Karpas-422 (cell line): ENCODE results near the gene ZBTB32. TPM values are rescaled to one million over a fixed set of nuclear protein-coding genes. Genes with fewer than 3 reads are reported as not detected.

Experiments used
- DNase-seq: peaks from one replicate; pipeline ENCODE4 v3.0.0-alpha.2; 2015
- H2AFZ ChIP-seq: fragments of 200-600 bp; sonication (generic); 2 replicates; pipeline ENCODE4 v1.6.1; 2014; ENCODE audit warnings: antibody characterized with exemption, low read length, mixed read lengths
- H3K27ac ChIP-seq: fragments of 200-600 bp; sonication (generic); 2 replicates; pipeline ENCODE4 v1.5.1; 2014; ENCODE audit warnings: mild to moderate bottlenecking, low read length, moderate library complexity
- H3K27me3 ChIP-seq: fragments of 200-600 bp; sonication (generic); 2 replicates; pipeline ENCODE4 v1.6.1; 2014; ENCODE audit warnings: low read length, mixed read lengths
- H3K36me3 ChIP-seq: fragments of 200-600 bp; sonication (generic); 2 replicates; pipeline ENCODE4 v1.6.1; 2014; ENCODE audit warnings: low read length, mixed read lengths; ENCODE audit not compliant: insufficient read depth
- H3K4me1 ChIP-seq: fragments of 200-600 bp; sonication (generic); 2 replicates; pipeline ENCODE4 v1.6.1; 2014; ENCODE audit warnings: mild to moderate bottlenecking, low read length, mixed read lengths
- H3K4me2 ChIP-seq: fragments of 200-600 bp; sonication (generic); 2 replicates; pipeline ENCODE4 v1.6.1; 2014; ENCODE audit warnings: low read length, low read depth, mild to moderate bottlenecking; ENCODE audit not compliant: poor library complexity, severe bottlenecking
- H3K4me3 ChIP-seq: fragments of 200-600 bp; sonication (generic); 2 replicates; pipeline ENCODE4 v1.5.1; 2014; ENCODE audit warnings: mild to moderate bottlenecking, antibody characterized with exemption, low read length, mixed read lengths
- H3K79me2 ChIP-seq: fragments of 200-600 bp; sonication (generic); 2 replicates; pipeline ENCODE4 v1.6.1; 2014; ENCODE audit warnings: mild to moderate bottlenecking, low read length, mixed read lengths
- H3K9ac ChIP-seq: fragments of 200-600 bp; sonication (generic); 2 replicates; pipeline ENCODE4 v1.6.0; 2014; ENCODE audit warnings: low read length
- H3K9me2 ChIP-seq: fragments of 200-600 bp; sonication (generic), shearing (Covaris generic); replicated peaks from 2 replicates; pipeline ENCODE4 v1.6.0; 2014; ENCODE audit warnings: mild to moderate bottlenecking, low read length, moderate library complexity; ENCODE audit not compliant: insufficient read depth
- H3K9me3 ChIP-seq: fragments of 300-700, 200-600 bp; sonication (generic); 2 replicates; pipeline ENCODE4 v1.6.1; 2014; ENCODE audit warnings: low read length, mixed read lengths
- H4K20me1 ChIP-seq: fragments of 200-600 bp; sonication (generic); 2 replicates; pipeline ENCODE4 v1.6.1; 2014; ENCODE audit warnings: mild to moderate bottlenecking, antibody characterized with exemption, low read length, low read depth; ENCODE audit not compliant: insufficient read depth
- total RNA-seq: library from RNA; depleted of rRNA; stranded (reverse); fragments of >200 nt; shearing (Covaris generic); gene quantifications from 2 replicates; pipeline ENCODE4 v1.2.3, GENCODE V29; 2014; ENCODE audit warnings: low replicate concordance

Gene ZBTB32
- total RNA-seq, 1 experiment from 2014 or later = not detected

- peaks cover 8% of the 10 kb centered on the region for H3K36me3 ChIP-seq
- no peaks in the 10 kb centered on the region for H3K9me3 ChIP-seq
- no peaks in the 10 kb centered on the region for H3K27me3 ChIP-seq
- no peak overlapping the region for H2AFZ ChIP-seq
- H3K79me2 ChIP-seq = peaks cover 22% of the 10 kb centered on the region
- no peaks in the 10 kb centered on the region for H3K9me2 ChIP-seq
- H3K4me2 ChIP-seq = peak overlapping the region; percentile 85
- H3K27ac ChIP-seq = no peak overlapping the region
- H3K9ac ChIP-seq = peak overlapping the region; percentile 87
- peaks cover 26% of the 10 kb centered on the region; the same call in 1 of the 2 replicates for H4K20me1 ChIP-seq
- peaks cover 32% of the 10 kb centered on the region for H3K4me1 ChIP-seq
- DNase-seq = no peak
- H3K4me3 ChIP-seq = peak overlapping the region; percentile 88; the same call in 1 of the 2 replicates
Measured at GRCh38 chr19:35715355-35715809, 11.0 kb downstream of the ZBTB32 start.

GRCh38 chr19:35715981-35716800 lies 11.8 kb downstream of the ZBTB32 start:
- Histone ChIP-seq H3K9me3 (no peaks in the 10 kb centered on the region), H3K27me3 (no peaks in the 10 kb centered on the region), H4K20me1 (peaks cover 26% of the 10 kb centered on the region; the same call in 1 of the 2 replicates), H3K4me1 (peaks cover 28% of the 10 kb centered on the region), H3K9me2 (no peaks in the 10 kb centered on the region), H3K27ac (peak overlapping the region; percentile 47), H3K4me3 (peak overlapping the region; percentile 88), H3K4me2 (peak overlapping the region; percentile 85), H3K36me3 (peaks cover 8% of the 10 kb centered on the region), H2AFZ (peak overlapping the region; percentile 75), H3K9ac (peak overlapping the region; percentile 87), H3K79me2 (peaks cover 22% of the 10 kb centered on the region)
- peak; percentile 54 for DNase-seq

- H2AFZ ChIP-seq = peak overlapping the region; percentile 75
- peak overlapping the region; percentile 47 for H3K27ac ChIP-seq
- peak overlapping the region; percentile 85 for H3K4me2 ChIP-seq
- peaks cover 22% of the 10 kb centered on the region for H3K79me2 ChIP-seq
- peak; percentile 98 for DNase-seq
- H3K4me1 ChIP-seq = peaks cover 24% of the 10 kb centered on the region
- H3K27me3 ChIP-seq = no peaks in the 10 kb centered on the region
- peaks cover 11% of the 10 kb centered on the region for H3K36me3 ChIP-seq
- peak overlapping the region; percentile 87 for H3K9ac ChIP-seq
- H3K9me3 ChIP-seq = no peaks in the 10 kb centered on the region
- peak overlapping the region; percentile 88 for H3K4me3 ChIP-seq
- no peaks in the 10 kb centered on the region for H3K9me2 ChIP-seq
- peaks cover 26% of the 10 kb centered on the region; the same call in 1 of the 2 replicates for H4K20me1 ChIP-seq
Measured at GRCh38 chr19:35716801-35717664, 12.7 kb downstream of the ZBTB32 start.

GRCh38 chr19:35717665-35718344 lies 13.4 kb downstream of the ZBTB32 start, which contains the start of gene KMT2B:
Gene KMT2B, plus strand, starts transcription at chr19:35718003. Its CDS starts 16 bp downstream, at chr19:35718019.
- Histone ChIP-seq H3K9me3 (no peaks in the 10 kb centered on the region), H3K4me1 (peaks cover 24% of the 10 kb centered on the region), H3K4me3 (peak within 1 kb of the TSS; percentile 88), H3K27me3 (no peaks in the 10 kb centered on the region), H3K79me2 (peaks cover 22% of the 10 kb centered on the region), H3K36me3 (peaks cover 11% of the 10 kb centered on the region), H4K20me1 (peaks cover 22% of the 10 kb centered on the region; the same call in 1 of the 2 replicates), H3K9me2 (no peaks in the 10 kb centered on the region), H2AFZ (peak within 1 kb of the TSS; percentile 75), H3K4me2 (peak within 1 kb of the TSS; percentile 85), H3K27ac (peak within 1 kb of the TSS; percentile 60), H3K9ac (peak within 1 kb of the TSS; percentile 97)
- DNase-seq = no peak

- Histone ChIP-seq H3K27me3 (no peaks in the 10 kb centered on the region), H3K4me1 (peaks cover 24% of the 10 kb centered on the region), H4K20me1 (peaks cover 21% of the 10 kb centered on the region; the same call in 1 of the 2 replicates), H3K4me2 (peak overlapping the region; percentile 79), H3K4me3 (peak overlapping the region; percentile 81), H3K9me3 (no peaks in the 10 kb centered on the region), H3K27ac (peak overlapping the region; percentile 60), H3K9ac (peak overlapping the region; percentile 97), H2AFZ (no peak overlapping the region), H3K79me2 (peaks cover 22% of the 10 kb centered on the region), H3K36me3 (peaks cover 11% of the 10 kb centered on the region), H3K9me2 (no peaks in the 10 kb centered on the region)
- peak; percentile 78 for DNase-seq
Measured at GRCh38 chr19:35718345-35719041, 14.1 kb downstream of the ZBTB32 start.

- no peak for DNase-seq
Measured at GRCh38 chr19:35719402-35720162, 15.2 kb downstream of the ZBTB32 start.

GRCh38 chr19:35720163-35720524 lies 15.8 kb downstream of the ZBTB32 start:
- Histone ChIP-seq H3K27ac (no peak overlapping the region), H3K9me2 (no peaks in the 10 kb centered on the region), H3K4me1 (peaks cover 24% of the 10 kb centered on the region), H3K4me3 (no peak overlapping the region), H3K9ac (no peak overlapping the region), H3K36me3 (peaks cover 11% of the 10 kb centered on the region), H3K4me2 (no peak overlapping the region), H3K27me3 (no peaks in the 10 kb centered on the region), H3K9me3 (no peaks in the 10 kb centered on the region), H3K79me2 (peaks cover 22% of the 10 kb centered on the region), H2AFZ (no peak overlapping the region), H4K20me1 (peaks cover 25% of the 10 kb centered on the region; the same call in 1 of the 2 replicates)
- no peak for DNase-seq

More at GRCh38 chr19:35719402-35720162, 15.2 kb downstream of the ZBTB32 start:
- peaks cover 24% of the 10 kb centered on the region for H3K4me1 ChIP-seq
- H3K9ac ChIP-seq = peak overlapping the region; percentile 97
- peak overlapping the region; percentile 81 for H3K4me3 ChIP-seq
- no peak overlapping the region for H2AFZ ChIP-seq
- no peak overlapping the region for H3K27ac ChIP-seq
- H3K9me2 ChIP-seq = no peaks in the 10 kb centered on the region
- H3K4me2 ChIP-seq = peak overlapping the region; percentile 79
- H4K20me1 ChIP-seq = peaks cover 24% of the 10 kb centered on the region; the same call in 1 of the 2 replicates
- H3K27me3 ChIP-seq = no peaks in the 10 kb centered on the region
- H3K36me3 ChIP-seq = peaks cover 11% of the 10 kb centered on the region
- peaks cover 22% of the 10 kb centered on the region for H3K79me2 ChIP-seq
- H3K9me3 ChIP-seq = no peaks in the 10 kb centered on the region
